HepG2 (cell line): ENCODE measurements around the gene ATP5MK. TPM values are rescaled to one million over a fixed set of nuclear protein-coding genes. Genes with fewer than 3 reads are reported as not detected.
A peak's percentile ranks its signal among the peaks of the same experiment; 100 is the strongest.

Source experiments
- ARHGAP35 ChIP-seq: sonication (generic); formaldehyde crosslinking; IDR thresholded peaks from 2 replicates; pipeline ENCODE4 v1.9.0; 2022; ENCODE audit warnings: mild to moderate bottlenecking, inconsistent platforms, moderate library complexity, missing genetic modification reagents, borderline replicate concordance
- ARNT2 ChIP-seq: sonication (generic); formaldehyde crosslinking; IDR thresholded peaks from 2 replicates; pipeline ENCODE4 v1.8.0; 2022; ENCODE audit warnings: mild to moderate bottlenecking, low read depth, missing genetic modification reagents, moderate library complexity
- DMAP1 ChIP-seq: IDR thresholded peaks from 2 replicates; pipeline ENCODE4 v1.6.1; 2016
- KDM4B ChIP-seq: sonication (generic); formaldehyde crosslinking; IDR thresholded peaks from 2 replicates; pipeline ENCODE4 v1.4.0; 2020; ENCODE audit warnings: missing genetic modification reagents
- MEF2D ChIP-seq: sonication (generic); formaldehyde crosslinking; IDR thresholded peaks from 2 replicates; pipeline ENCODE4 v1.5.1; 2020; ENCODE audit warnings: mild to moderate bottlenecking, missing genetic modification reagents
- MTF1 ChIP-seq: sonication (generic); formaldehyde crosslinking; IDR thresholded peaks from 2 replicates; pipeline ENCODE4 v1.5.0; 2020; ENCODE audit warnings: missing genetic modification reagents
- RBFOX2 ChIP-seq: fragments of 200-400 bp; formaldehyde crosslinking; IDR thresholded peaks from 2 replicates; pipeline ENCODE4 v1.6.1; 2017; ENCODE audit warnings: low read depth, mild to moderate bottlenecking, low read length
- SETDB1 ChIP-seq: sonication (generic); formaldehyde crosslinking; IDR thresholded peaks from 2 replicates; pipeline ENCODE4 v1.5.1; 2020; ENCODE audit warnings: missing genetic modification reagents, mild to moderate bottlenecking, borderline replicate concordance
- SRF ChIP-seq: IDR thresholded peaks from 2 replicates; pipeline ENCODE4 v1.6.1; 2011; ENCODE audit warnings: mild to moderate bottlenecking, low read depth, low read length, moderate library complexity
- WIZ ChIP-seq: sonication (generic); formaldehyde crosslinking; IDR thresholded peaks from 2 replicates; pipeline ENCODE4 v1.5.1; 2020; ENCODE audit warnings: mild to moderate bottlenecking, missing genetic modification reagents
- ZBTB7A ChIP-seq: sonication (generic); formaldehyde crosslinking; IDR thresholded peaks from 2 replicates; pipeline ENCODE4 v1.8.0; 2022; ENCODE audit warnings: mild to moderate bottlenecking, missing genetic modification reagents
- ZNF367 ChIP-seq: sonication (generic); formaldehyde crosslinking; IDR thresholded peaks from 2 replicates; pipeline ENCODE4 v1.4.0; 2020; ENCODE audit warnings: missing genetic modification reagents, borderline replicate concordance
- ZNF713 ChIP-seq: sonication (generic); formaldehyde crosslinking; IDR thresholded peaks from 2 replicates; pipeline ENCODE4 v1.4.0; 2020; ENCODE audit warnings: mild to moderate bottlenecking, missing genetic modification reagents
- polyA plus RNA-seq, 8 experiments: library from polyadenylated mRNA; depleted of rRNA in 3 of 8; stranded (reverse) in 7 of 8; unstranded in 1 of 8; fragments of >200 nt; fragmentation: Illumina TruSeq in 4 of 8; extraction: Trizol in 4 of 8; gene quantifications; 2 replicates each; pipeline versions ENCODE4 v1.2.1 to v1.2.3, GENCODE V29; 2011 to 2016; ENCODE audit warnings: low read depth in 4 of 8, missing spikeins in 1 of 8, mixed read lengths in 1 of 8; ENCODE audit not compliant: insufficient read depth in 1 of 8
- total RNA-seq, 5 experiments: library from RNA; depleted of rRNA; stranded (reverse); fragments of >200 nt; fragmentation: Illumina TruSeq; extraction: Trizol; gene quantifications; 2 replicates each; pipeline ENCODE4 v1.2.3, GENCODE V29; 2016; ENCODE audit warnings: low read depth in 1 of 5
- TF ChIP-seq, protein P1 (sequence below): sonication (generic); formaldehyde crosslinking; IDR thresholded peaks from 2 replicates; pipeline ENCODE4 v1.5.1; 2020; ENCODE audit warnings: mild to moderate bottlenecking, missing genetic modification reagents, moderate library complexity
- TF ChIP-seq, protein P2 (sequence below): sonication (generic); formaldehyde crosslinking; IDR thresholded peaks from 2 replicates; pipeline ENCODE4 v1.5.0; 2020; ENCODE audit warnings: missing genetic modification reagents
- TF ChIP-seq, protein P3 (sequence below): sonication (generic); formaldehyde crosslinking; IDR thresholded peaks from 2 replicates; pipeline ENCODE4 v1.4.0; 2020; ENCODE audit warnings: mild to moderate bottlenecking, low read depth, missing genetic modification reagents
- TF ChIP-seq, protein P4 (sequence below): sonication (generic); formaldehyde crosslinking; IDR thresholded peaks from 2 replicates; pipeline ENCODE4 v1.4.0; 2020; ENCODE audit warnings: missing genetic modification reagents
- TF ChIP-seq, protein P5 (sequence below): sonication (generic); formaldehyde crosslinking; IDR thresholded peaks from 2 replicates; pipeline ENCODE4 v1.4.0; 2020; ENCODE audit warnings: mild to moderate bottlenecking, low read depth, missing genetic modification reagents

ATP5MK gene
- total and polyA plus RNA-seq, 2 of the 13 experiments (the other 11 are each of a cell fraction or from before 2014, with no cell fraction given), result 312 to 517 TPM

DNA sequence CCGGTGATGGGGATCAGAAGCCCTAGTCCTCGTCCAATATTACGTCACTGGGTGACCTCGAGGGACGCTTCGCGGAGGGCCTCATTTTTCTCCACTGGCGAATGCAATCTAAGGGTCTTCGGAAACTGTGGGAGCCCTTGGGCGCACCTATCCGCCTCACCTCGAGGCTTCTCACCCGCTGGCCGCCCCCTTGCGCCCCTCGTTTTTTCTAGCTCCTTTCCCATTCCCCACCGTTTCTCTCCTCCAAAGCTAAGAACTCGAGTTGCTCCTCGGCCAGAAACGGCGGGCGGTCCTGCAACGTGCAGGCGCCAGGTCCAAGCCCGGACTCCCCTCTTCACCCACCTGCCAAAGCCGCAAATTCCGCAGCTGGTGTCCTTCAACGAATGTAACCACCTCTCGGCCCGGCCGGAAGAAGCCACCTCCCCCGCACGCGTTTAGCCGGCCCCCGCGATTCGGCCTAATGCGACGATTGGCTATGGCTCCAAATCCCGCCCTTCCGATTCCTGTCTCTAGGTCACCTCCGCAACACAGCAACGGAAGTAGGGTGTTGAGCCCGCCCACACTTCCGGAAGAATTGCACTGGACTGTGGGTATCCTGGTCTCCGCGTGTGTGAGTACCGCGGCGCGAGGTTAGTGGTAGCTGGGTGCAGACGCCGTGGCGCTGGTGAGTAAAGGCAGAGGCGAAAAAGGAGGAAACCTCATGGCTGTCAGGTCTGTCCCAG is at the start of gene ATP5MK, which contains the start of gene PDCD11 (continued):
- TF ChIP-seq, protein P1, sequence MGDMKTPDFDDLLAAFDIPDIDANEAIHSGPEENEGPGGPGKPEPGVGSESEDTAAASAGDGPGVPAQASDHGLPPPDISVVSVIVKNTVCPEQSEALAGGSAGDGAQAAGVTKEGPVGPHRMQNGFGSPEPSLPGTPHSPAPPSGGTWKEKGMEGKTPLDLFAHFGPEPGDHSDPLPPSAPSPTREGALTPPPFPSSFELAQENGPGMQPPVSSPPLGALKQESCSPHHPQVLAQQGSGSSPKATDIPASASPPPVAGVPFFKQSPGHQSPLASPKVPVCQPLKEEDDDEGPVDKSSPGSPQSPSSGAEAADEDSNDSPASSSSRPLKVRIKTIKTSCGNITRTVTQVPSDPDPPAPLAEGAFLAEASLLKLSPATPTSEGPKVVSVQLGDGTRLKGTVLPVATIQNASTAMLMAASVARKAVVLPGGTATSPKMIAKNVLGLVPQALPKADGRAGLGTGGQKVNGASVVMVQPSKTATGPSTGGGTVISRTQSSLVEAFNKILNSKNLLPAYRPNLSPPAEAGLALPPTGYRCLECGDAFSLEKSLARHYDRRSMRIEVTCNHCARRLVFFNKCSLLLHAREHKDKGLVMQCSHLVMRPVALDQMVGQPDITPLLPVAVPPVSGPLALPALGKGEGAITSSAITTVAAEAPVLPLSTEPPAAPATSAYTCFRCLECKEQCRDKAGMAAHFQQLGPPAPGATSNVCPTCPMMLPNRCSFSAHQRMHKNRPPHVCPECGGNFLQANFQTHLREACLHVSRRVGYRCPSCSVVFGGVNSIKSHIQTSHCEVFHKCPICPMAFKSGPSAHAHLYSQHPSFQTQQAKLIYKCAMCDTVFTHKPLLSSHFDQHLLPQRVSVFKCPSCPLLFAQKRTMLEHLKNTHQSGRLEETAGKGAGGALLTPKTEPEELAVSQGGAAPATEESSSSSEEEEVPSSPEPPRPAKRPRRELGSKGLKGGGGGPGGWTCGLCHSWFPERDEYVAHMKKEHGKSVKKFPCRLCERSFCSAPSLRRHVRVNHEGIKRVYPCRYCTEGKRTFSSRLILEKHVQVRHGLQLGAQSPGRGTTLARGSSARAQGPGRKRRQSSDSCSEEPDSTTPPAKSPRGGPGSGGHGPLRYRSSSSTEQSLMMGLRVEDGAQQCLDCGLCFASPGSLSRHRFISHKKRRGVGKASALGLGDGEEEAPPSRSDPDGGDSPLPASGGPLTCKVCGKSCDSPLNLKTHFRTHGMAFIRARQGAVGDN (CRISPR knock-in tag), result peak; percentile 95
- TF ChIP-seq SRF (no peak), DMAP1 (peak; percentile 98), ZNF713 (CRISPR knock-in tag) (no peak), WIZ (0 out of 2 replicates have a peak, but pooled peaks have one; percentile 28), ARNT2 (CRISPR knock-in tag) (peak; percentile 90), KDM4B (CRISPR knock-in tag) (no peak), RBFOX2 (peak; percentile 90), MTF1 (CRISPR knock-in tag) (no peak), ARHGAP35 (CRISPR knock-in tag) (no peak; the same call in 1 of the 2 replicates), ZBTB7A (CRISPR knock-in tag) (no peak), MEF2D (CRISPR knock-in tag) (peak; percentile 90; the same call in 1 of the 2 replicates), ZNF367 (CRISPR knock-in tag) (no peak), SETDB1 (no peak)
- TF ChIP-seq, protein P2, sequence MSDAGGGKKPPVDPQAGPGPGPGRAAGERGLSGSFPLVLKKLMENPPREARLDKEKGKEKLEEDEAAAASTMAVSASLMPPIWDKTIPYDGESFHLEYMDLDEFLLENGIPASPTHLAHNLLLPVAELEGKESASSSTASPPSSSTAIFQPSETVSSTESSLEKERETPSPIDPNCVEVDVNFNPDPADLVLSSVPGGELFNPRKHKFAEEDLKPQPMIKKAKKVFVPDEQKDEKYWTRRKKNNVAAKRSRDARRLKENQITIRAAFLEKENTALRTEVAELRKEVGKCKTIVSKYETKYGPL, result peak; percentile 54; the same call in 1 of the 2 replicates
- TF ChIP-seq, protein P3, sequence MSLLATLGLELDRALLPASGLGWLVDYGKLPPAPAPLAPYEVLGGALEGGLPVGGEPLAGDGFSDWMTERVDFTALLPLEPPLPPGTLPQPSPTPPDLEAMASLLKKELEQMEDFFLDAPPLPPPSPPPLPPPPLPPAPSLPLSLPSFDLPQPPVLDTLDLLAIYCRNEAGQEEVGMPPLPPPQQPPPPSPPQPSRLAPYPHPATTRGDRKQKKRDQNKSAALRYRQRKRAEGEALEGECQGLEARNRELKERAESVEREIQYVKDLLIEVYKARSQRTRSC (CRISPR knock-in tag), result no peak
- TF ChIP-seq, protein P4, sequence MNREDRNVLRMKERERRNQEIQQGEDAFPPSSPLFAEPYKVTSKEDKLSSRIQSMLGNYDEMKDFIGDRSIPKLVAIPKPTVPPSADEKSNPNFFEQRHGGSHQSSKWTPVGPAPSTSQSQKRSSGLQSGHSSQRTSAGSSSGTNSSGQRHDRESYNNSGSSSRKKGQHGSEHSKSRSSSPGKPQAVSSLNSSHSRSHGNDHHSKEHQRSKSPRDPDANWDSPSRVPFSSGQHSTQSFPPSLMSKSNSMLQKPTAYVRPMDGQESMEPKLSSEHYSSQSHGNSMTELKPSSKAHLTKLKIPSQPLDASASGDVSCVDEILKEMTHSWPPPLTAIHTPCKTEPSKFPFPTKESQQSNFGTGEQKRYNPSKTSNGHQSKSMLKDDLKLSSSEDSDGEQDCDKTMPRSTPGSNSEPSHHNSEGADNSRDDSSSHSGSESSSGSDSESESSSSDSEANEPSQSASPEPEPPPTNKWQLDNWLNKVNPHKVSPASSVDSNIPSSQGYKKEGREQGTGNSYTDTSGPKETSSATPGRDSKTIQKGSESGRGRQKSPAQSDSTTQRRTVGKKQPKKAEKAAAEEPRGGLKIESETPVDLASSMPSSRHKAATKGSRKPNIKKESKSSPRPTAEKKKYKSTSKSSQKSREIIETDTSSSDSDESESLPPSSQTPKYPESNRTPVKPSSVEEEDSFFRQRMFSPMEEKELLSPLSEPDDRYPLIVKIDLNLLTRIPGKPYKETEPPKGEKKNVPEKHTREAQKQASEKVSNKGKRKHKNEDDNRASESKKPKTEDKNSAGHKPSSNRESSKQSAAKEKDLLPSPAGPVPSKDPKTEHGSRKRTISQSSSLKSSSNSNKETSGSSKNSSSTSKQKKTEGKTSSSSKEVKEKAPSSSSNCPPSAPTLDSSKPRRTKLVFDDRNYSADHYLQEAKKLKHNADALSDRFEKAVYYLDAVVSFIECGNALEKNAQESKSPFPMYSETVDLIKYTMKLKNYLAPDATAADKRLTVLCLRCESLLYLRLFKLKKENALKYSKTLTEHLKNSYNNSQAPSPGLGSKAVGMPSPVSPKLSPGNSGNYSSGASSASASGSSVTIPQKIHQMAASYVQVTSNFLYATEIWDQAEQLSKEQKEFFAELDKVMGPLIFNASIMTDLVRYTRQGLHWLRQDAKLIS (CRISPR knock-in tag), result peak; percentile 35; the same call in 1 of the 2 replicates
- TF ChIP-seq, protein P5, sequence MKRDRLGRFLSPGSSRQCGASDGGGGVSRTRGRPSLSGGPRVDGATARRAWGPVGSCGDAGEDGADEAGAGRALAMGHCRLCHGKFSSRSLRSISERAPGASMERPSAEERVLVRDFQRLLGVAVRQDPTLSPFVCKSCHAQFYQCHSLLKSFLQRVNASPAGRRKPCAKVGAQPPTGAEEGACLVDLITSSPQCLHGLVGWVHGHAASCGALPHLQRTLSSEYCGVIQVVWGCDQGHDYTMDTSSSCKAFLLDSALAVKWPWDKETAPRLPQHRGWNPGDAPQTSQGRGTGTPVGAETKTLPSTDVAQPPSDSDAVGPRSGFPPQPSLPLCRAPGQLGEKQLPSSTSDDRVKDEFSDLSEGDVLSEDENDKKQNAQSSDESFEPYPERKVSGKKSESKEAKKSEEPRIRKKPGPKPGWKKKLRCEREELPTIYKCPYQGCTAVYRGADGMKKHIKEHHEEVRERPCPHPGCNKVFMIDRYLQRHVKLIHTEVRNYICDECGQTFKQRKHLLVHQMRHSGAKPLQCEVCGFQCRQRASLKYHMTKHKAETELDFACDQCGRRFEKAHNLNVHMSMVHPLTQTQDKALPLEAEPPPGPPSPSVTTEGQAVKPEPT (CRISPR knock-in tag), result no peak
